OCI-M1 (cell line): ENCODE results near the gene GPD1L.
"Not testable (repeated sequence)": the region's sequence is repeated elsewhere in the genome, so short reads cannot be mapped to it uniquely, and the experiment has no call there.

Experiments
- DNase-seq: peaks from one replicate; lab custom pipeline; 2025; lab: John Stamatoyannopoulos, UW

GPD1L gene

DNA sequence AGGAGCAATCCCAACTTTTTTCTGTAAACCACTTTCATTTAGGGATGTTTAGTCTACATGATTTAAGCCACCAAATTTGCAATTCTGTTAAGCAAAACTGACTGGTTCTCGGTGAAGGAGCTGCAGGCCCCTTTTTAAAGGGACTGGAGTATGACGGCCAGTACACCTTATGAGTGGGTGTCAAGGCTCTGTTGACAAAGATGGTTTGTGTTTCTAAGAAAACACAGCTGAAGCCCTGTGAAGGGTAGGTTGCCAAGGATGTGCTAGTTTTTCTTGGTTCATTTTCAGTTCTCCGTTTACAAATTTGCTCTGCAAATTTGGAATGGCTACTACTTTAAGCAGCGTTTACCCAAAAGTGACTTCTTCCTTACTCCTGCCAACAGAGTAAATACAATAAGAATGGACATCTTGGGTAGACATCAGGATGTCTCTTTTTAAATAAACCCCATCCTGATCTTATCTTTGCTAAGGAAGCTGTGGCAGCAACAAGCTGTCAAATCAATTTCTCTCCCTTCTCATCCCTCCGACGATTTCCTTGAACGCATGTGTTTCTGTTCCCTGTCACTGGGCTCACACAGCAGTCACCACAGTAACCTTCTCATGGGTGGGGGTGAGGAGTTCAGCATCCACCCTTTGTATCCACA lies 73.8 kb downstream of the GPD1L start:
- no peak for DNase-seq

DNA sequence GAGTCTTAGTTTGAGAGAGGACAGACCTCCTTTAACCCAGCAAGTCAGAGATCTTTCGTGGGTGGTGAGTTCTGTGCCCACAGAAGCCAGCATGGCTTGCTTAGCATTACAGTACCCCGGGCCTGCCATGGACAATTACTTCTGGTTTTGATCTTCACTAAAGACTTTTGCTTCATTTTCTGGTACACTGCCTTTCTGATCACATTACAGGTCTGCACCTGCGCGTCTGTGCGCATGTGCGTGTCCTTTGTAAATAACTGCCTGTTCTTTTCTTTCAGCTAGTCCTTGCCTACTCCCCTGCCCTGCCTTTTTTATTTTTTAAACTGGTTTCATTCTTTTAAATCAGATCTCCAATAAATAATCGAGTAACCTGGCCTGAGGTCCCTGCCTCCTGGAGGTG lies 74.9 kb downstream of the GPD1L start:
- DNase-seq = no peak

DNA sequence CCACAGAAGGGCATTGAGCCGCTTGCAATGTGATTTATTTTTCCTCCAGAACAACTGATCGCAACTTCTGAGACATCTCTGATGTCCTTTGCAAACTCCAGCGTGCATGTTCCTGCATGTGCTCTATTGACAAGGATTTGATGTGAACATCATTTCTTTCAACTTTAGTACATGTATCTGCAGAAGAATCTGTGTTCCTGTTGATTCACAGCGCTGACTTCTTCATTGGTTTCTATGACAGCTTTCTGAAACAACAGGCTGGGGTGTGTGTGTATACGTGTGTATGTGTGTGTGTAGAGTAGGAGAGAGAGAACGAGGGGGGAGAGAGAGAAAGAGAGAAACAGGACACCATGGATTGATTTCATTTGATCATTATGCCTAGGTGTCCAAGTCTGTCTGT lies 75.4 kb downstream of the GPD1L start:
- no peak for DNase-seq

DNA sequence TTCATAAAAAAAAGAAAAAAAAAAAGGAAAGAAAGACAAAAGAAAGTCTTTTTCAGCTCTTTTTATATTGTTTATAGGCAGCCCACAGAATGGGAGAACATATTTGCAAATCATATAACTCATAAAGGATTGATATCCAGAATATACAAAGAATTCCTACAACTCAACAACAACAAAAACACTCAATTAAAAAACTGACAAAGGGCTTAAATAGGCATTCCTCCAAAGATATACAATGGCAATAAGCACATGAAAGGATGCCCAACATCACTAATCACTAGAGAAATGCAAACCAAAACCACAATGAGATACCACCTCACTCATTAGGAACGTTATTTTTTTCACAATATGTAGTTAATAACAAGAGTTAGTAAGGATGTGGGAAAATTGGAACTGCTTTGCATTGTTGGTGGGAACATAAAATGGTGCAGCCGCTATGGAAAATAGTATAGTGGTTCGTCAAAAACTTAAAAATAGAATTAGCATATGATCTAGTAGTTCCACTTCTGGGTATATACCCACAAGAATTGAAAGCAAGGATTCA lies 77.8 kb downstream of the GPD1L start:
- no peak for DNase-seq

DNA sequence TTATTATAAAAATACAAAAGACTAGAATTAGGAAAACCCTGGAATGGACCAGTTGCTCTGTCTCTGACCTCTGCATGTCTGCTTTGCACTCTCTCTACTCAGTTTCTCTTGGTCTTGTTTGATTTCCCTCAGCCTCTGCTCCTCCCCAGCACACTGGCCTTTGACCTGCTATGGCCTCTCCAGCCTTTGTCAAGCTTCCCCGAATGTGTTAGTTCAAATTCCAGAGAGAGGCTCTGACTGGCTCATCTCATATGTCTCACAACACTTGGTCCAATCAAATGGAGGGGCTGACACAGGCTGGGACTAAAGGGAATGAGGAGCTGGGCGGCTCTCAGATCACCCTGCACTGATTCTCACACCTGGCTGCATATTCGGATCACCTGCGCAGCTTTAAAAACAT lies 79.7 kb downstream of the GPD1L start:
- DNase-seq = no peak

DNA sequence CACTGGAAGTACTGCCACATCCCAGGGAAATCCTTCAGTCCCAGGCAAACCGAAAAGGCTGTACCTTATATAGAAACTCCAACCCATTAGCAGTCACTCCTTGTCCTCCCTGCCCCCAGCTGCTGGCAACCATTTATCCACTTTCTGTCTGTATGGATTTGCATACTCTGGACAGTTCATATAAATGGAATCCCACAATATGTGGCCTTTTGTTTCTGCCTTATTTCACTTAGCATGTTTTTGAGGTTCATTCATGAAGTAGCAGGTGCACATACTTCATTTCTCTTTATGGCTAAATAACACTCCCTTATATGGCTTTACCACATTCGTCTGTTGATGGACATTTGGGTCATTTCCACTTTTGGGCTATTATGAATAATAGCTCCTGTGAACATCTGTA lies 80.5 kb downstream of the GPD1L start:
- no peak for DNase-seq

DNA sequence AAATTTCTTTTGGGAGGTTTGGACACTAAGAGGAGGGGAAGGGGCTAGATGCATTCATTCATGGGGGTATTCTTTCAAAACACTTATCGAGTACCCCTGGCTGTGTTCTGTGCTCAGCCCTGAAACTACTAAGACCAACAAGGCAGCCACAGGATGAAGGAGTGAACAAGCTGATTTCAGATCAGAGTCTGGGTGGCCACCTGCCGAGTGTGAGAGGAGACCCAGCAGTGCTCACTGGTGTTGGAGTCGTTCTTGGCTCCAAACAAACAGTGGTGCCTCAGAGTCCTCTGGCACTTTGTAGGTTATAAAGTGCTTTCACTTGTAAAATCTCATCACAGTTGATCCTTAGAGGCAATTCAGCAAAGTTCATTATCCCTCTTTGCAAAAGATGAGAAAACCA lies 83.3 kb downstream of the GPD1L start:
- DNase-seq = no peak

DNA sequence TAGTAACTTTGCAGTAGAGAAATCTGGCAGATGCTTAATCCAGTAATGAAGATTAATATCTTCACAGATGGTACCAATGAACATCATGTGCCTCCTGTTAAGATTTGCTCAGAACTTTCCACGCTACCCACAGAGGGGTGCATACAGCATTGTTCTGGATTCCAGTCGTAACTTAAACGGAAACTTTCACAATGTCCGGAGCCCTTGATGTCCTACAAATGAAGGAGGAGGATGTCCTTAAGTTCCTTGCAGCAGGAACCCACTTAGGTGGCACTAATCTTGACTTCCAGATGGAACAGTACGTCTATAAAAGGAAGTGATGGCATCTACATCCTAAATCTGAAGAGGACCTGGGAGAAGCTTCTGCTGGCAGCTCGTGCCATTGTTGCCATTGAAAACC lies 84.1 kb downstream of the GPD1L start:
- not testable (repeated sequence) for DNase-seq

DNA sequence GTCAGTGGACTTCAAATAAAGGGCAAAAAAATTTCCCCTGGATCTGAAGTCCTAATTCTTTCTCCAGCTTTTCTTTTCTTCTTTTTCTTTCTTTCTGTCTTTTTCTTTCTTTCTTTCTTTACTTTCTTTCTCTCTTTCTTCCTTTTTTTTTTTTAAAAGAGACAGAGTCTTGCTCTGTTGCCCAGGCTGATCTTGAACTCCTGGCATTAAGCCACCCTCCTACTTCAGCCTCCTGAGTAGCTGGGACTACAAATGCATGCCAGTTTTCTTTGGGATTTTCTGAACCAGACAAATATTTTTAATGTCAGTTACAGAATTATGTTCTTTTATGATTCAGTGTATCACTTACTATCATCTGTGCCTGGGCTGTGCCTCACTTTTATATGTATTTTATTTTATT lies 86.7 kb downstream of the GPD1L start:
- no peak for DNase-seq

DNA sequence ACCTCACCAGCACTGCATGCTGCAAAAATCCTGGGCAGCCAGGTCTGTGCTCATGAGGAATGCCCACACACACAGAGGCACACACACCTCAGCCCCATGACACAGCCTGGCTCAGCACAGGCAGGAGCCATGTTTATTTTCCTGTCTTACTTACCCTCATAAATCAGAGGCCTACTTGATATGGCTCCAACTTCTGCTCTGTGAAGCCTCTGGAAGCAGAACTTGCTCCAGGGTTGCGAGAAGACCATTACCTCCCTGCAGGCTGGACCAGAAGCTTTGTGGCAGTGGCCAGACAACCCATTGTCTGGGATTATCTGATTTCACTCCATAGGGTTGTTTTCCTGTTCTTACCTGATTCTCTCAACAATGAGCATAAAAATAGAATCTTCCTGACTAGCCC lies 88.2 kb downstream of the GPD1L start:
- no peak for DNase-seq

DNA sequence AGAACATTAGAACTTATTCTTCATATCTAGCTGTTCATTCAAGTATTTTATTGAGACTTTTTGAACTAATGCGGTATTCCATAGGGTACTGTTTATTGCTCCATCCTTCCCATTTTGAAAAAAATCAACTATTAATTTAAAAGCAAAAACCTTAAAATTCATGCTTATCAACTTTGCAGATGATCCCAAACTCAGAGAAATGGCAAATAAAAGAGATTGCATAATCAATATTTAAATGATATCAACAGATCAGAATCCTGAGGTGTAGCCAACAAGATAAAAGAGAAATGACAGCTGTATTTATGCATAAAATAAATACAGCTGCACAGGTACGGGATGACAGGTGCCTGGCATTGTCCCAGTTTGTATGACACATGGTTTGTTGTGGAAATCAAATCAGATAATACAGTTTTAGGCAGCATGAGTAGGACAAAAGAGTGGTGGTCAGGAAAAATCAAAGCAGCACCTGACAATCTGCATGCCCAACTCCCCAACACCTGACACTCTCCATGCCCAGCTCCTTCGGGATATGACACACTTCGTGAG lies 89.6 kb downstream of the GPD1L start:
- no peak for DNase-seq

DNA sequence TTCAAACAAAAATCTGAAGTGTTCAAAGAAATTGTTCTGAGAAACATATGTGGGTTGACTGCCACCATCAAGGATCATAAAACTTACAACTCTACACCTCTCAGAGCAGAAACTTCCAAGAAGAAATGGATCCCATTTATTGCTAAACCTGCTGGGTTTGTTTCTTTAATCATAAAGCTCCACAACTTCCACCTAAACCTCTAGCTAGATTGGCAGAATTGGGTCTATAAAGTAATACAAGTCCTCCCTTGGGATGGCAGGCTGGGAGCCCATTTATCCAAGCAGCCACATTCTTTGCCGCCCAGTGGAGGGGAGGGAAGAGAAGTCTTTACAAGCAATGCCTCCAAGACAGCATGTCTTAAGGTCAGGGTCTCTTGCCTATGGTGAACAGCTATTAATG lies 91.6 kb downstream of the GPD1L start:
- DNase-seq = no peak

DNA sequence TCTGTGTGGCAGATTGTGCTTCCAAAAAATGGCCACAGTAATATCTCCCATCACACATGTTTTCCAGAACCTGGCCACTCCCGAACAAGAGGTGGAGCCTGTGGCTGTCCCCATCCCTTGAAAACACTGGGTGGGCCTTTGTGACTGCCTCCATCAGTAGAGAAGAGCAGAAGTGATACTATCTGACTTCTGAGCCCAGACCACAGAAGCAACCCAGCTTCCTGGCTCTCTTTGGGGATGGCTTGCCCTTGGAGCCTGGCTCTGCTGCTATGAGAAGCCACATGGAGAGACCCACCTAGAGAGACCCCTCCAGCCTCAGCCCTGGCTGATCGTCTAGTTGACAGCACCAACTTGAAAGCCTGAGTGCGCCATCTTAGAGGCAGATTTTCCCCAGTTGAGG lies 92.3 kb downstream of the GPD1L start:
- DNase-seq = no peak

DNA sequence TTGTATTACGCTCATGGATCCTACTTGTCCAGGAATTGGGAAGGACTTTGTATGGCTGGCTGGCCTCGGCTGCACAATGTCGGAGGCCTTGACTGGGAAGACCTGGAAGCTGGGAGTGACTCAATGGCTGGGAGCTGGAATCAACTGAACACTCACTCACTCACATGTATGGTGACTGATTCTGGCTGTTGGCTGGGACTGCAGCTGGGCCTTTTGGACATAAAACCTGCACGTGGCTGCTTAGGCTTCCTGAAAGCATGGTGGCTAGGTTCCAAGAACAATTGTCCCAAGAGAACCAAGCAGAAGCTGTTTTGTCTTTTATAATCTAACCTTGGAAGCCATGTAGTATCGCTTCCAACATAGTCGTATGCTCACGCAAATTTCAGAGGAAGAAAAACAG lies 94.1 kb downstream of the GPD1L start:
- DNase-seq = no peak

DNA sequence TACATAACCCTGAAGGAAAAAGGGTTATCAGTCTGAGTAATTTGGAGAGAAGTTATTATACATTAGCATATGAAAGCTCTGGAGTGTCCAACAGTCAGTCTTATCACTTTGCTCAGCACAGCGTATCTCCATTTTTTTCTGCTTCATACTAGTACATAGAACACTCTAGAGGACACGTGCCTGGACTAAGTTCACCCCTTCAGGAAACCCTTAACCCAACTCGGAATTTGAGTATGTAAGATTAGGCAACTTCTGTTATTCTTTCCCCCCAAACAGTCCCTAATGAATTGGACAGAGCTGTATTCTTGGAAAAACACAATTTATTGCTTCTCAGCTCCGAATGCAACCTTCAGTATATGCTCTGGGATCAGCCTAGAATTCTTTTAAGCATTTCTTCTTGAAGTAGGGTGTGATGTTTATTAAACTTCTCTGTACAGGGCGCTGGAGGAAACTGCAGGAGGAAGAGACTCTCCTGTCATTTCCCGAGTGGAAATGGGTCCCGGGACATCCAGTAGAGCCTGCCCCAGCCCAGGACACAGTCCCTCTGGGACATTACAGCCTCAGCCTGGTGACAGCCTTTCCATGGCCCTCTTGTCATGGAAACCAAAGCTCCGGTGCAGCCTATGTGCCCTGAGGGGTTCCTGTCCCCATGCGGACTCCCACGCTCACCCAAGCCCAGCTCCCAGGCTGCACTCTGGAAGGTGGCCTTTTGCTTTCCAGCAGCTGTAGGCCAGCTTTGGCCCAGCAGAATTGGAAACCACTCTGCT lies 94.8 kb downstream of the GPD1L start:
- no peak for DNase-seq

DNA sequence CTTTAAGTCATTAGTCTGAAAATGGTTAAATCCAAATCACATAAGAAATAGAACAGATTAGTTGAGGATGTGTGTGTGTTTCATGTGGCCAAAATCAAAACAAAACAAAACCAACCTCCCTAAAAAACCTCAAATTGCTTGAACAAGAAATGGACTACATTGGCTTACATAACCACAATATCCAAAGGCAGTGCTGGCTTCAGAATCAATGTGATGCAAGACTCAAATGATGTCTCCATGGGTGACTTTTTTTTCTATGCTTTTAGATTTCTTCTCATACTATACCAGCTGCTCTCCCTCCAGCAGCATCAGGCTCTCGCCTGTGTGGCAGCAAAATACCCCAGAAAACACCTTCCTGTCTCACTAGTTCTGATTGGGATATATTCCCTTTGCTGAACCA lies 96.1 kb downstream of the GPD1L start:
- DNase-seq = no peak

DNA sequence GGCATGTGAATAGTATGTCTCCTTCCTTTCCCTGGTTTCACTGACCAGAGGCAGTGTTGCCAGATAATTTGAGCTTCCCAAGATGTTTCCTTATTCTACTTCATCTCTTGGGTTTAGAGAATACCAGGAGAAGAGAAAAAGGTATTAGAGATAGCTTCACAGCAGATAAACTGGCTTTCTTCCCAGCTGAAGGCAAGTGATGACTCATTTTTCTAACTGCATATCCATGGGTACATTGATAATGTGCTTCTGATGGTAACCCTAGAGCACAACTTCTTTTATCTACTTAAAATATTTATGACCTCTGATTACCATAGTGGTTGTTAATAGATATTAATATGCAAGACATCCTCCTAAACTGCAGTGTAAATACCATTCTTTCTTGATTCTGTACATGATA lies 97.4 kb downstream of the GPD1L start:
- DNase-seq = peak; percentile 36

DNA sequence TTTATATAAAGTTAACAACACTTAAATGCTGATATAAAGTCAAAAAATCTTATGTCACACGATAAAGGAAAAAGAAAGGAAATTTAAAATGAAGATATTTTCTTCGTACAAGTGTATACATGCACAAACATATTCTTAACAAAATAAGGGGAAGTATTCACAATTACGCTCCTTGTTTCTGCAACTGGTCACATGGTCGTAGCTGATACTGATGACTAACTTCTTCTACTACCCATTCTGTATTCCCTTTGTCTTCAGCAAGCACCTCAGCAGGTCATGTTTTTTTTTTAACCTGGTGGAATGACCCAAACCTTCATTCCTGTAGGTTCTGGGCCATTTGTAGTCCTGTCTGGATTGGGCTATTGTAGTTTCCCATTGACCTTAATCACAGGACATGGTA lies 102.0 kb downstream of the GPD1L start:
- peak; percentile 11 for DNase-seq

DNA sequence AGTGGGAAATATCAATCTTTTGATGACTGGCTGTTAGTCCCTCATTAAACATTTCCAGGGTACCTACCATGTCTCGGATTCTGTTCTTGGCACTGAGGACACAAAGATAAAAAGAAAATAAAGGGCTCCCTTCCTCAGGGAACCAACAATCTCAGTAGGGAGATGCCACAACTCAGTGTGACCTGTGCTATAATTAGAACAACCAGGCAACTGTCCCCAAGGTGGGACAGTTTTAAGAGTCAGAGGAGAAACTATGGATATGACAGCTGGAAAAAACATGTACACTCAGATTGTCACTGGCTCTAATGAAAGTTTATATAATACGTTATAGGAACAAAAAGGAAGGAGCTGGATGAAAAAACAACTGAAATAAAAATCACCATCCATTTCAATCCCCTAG lies 108.8 kb downstream of the GPD1L start:
- DNase-seq = no peak

DNA sequence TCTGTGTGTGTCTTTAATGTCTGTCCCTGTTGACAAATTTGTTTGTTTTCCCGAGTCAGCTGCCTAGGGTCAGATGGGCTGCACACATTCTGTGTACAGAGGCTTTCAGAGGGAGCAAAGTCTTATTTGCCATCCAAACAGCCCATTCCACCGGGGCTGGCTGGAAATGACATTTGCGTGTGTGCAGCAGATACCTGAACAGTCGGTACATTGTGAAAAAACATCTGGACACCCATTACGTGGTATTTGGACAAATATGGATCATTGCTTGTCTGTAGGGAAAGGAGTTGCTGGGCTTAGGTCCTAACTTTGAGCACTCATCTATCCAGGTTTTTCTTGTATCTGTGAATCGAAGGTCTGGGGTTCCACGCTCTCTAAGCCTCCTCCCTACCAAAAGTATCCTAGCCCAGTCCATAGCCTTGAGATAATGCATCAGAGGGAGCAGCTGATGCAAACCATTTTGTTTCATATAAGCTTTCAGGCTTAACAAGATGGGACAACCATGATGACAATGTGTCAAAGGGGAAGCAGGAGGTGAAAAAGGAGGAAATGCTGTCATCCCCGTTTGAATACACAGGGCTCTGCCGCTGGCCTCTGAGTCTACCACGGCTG lies 109.9 kb downstream of the GPD1L start:
- DNase-seq = no peak

DNA sequence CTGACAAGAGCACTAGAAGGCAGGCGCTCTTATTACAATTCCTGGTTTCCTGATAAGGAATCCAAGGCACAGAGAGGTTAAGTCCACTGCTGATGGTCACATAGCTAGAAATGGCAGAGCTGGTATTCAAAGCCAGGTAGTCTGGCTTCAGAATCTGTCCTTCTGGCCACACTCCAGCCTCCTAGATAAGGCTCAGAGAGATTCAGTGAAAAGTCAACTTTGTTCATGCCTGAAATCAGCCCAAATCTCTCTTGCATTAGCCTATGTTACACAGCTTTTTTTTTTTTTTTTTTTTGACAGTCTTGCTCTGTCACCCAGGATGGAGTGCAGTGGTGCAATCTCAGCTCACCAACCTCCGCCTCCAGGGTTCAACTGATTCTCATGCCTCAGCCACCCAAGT lies 110.9 kb downstream of the GPD1L start:
- no peak for DNase-seq
